PC-3 (cell line): ENCODE measurements around the gene FRMPD1. TPM values are rescaled to one million over a fixed set of nuclear protein-coding genes. Genes with fewer than 3 reads are reported as not detected.

Experiments used
- ATAC-seq: fragments of 200-7000 bp; cut with Tn5 transposase; 2 replicates; pipeline ENCODE4 v1.9.1; 2020; ENCODE audit warnings: mild to moderate bottlenecking, moderate library complexity
- BruUV-seq: library from RNA; stranded (reverse); fragments of 400-500 nt; replicated peaks from 2 replicates; lab custom pipeline; 2021; lab: Mats Ljungman, UMichigan
- CTCF ChIA-PET: fragments of 300-600 bp; sonication (Branson Sonifier 250); formaldehyde crosslinking; loops from one replicate; lab custom pipeline; 2022; ENCODE audit warnings: antibody characterized with exemption; lab: Charles Lee
- POLR2A ChIA-PET: fragments of 300-600 bp; sonication (Branson Sonifier 250); formaldehyde crosslinking; loops from one replicate; lab custom pipeline; 2022; ENCODE audit warnings: antibody characterized with exemption; ENCODE audit not compliant: unreplicated experiment; lab: Charles Lee
- DNase-seq: peaks from one replicate; pipeline ENCODE4 v3.0.0-alpha.2; 2015
- H2AFZ ChIP-seq: fragments of 300-600 bp; sonication (generic); 2 replicates; pipeline ENCODE4 v1.6.0; 2016; ENCODE audit warnings: antibody characterized with exemption, low read length
- H3F3A ChIP-seq: fragments of 300-600 bp; sonication (generic); one replicate; pipeline ENCODE4 v1.6.0; 2017; ENCODE audit warnings: antibody characterized with exemption, low read length, control low read depth, mild to moderate bottlenecking; ENCODE audit not compliant: unreplicated experiment
- H3K27ac ChIP-seq: fragments of 300-600 bp; sonication (generic); 2 replicates; pipeline ENCODE4 v1.5.1; 2016; ENCODE audit warnings: mild to moderate bottlenecking, low read length
- H3K27me3 ChIP-seq: fragments of 300-600 bp; sonication (generic); 2 replicates; pipeline ENCODE4 v1.6.1; 2016; ENCODE audit warnings: low read length, mixed read lengths
- H3K36me3 ChIP-seq: fragments of 300-600 bp; sonication (generic); 2 replicates; pipeline ENCODE4 v1.6.1; 2016; ENCODE audit warnings: low read depth, mixed run types, low read length, mixed read lengths
- H3K4me1 ChIP-seq: fragments of 300-600 bp; sonication (generic); 2 replicates; pipeline ENCODE4 v1.5.1; 2016; ENCODE audit warnings: low read length; ENCODE audit not compliant: insufficient read depth
- H3K4me2 ChIP-seq: fragments of 300-600 bp; sonication (generic); 2 replicates; pipeline ENCODE4 v1.6.0; 2016; ENCODE audit warnings: low read length
- H3K4me3 ChIP-seq: fragments of 300-600 bp; sonication (generic); 2 replicates; pipeline ENCODE4 v1.5.1; 2016; ENCODE audit warnings: mild to moderate bottlenecking, low read length, mixed read lengths
- H3K79me2 ChIP-seq: fragments of 300-600 bp; sonication (generic); 2 replicates; pipeline ENCODE4 v1.6.1; 2017; ENCODE audit warnings: low read length, mixed read lengths
- H3K9ac ChIP-seq: fragments of 300-600 bp; sonication (generic); 2 replicates; pipeline ENCODE4 v1.6.0; 2016; ENCODE audit warnings: mild to moderate bottlenecking, low read length
- H3K9me2 ChIP-seq: fragments of 300-600 bp; sonication (generic); replicated peaks from 2 replicates; pipeline ENCODE4 v1.6.1; 2016; ENCODE audit warnings: mixed run types, low read length, mixed read lengths
- H3K9me3 ChIP-seq: fragments of 300-600 bp; sonication (generic); 2 replicates; pipeline ENCODE4 v1.6.1; 2016; ENCODE audit warnings: low read length, mixed read lengths
- H4K20me1 ChIP-seq: fragments of 300-600 bp; sonication (generic); 2 replicates; pipeline ENCODE4 v1.6.1; 2016; ENCODE audit warnings: low read length, mixed read lengths
- EZH2 ChIP-seq: fragments of 300-600 bp; sonication (generic); IDR thresholded peaks from one replicate; pipeline ENCODE4 v1.6.1; 2017; ENCODE audit warnings: antibody characterized with exemption, mild to moderate bottlenecking, low read length; ENCODE audit not compliant: unreplicated experiment
- EZH2phosphoT487 ChIP-seq: fragments of 300-600 bp; sonication (generic); IDR thresholded peaks from 2 replicates; pipeline ENCODE4 v1.6.1; 2018; ENCODE audit warnings: mild to moderate bottlenecking, antibody characterized with exemption, low read length, borderline replicate concordance
- intact Hi-C: fragments of 100-400 bp; cut with micrococcal nuclease; formaldehyde crosslinking; loops from 2 replicates; pipeline ENCODE4 v1.9.0; 2023
- total RNA-seq: library from RNA; depleted of rRNA; stranded (reverse); fragments of >200 nt; gene quantifications from 2 replicates; pipeline ENCODE4 v1.2.3, GENCODE V29; 2014
- TF ChIP-seq, protein P1 (sequence below): fragments of 300-600 bp; sonication (generic); conservative IDR thresholded peaks from 2 replicates; pipeline ENCODE4 v1.5.1; 2017; ENCODE audit warnings: antibody characterized with exemption, low read depth, mild to moderate bottlenecking, low read length

Gene FRMPD1
- total RNA-seq, 1 experiment from 2014 or later = not detected

GRCh38 chr9:37732086-37732741 lies 81.5 kb downstream of the FRMPD1 start:
- Histone ChIP-seq H2AFZ (no peak overlapping the region), H3K4me2 (no peak overlapping the region), H3K27ac (no peak overlapping the region), H3K27me3 (no peaks in the 10 kb centered on the region), H3K9ac (no peak overlapping the region), H3K9me3 (no peaks in the 10 kb centered on the region), H3K79me2 (no peaks in the 10 kb centered on the region), H3K9me2 (no peaks in the 10 kb centered on the region), H3K4me3 (no peak overlapping the region), H3K36me3 (no peaks in the 10 kb centered on the region), H3F3A (no peaks in the 10 kb centered on the region), H4K20me1 (no peaks in the 10 kb centered on the region), H3K4me1 (peaks cover 11% of the 10 kb centered on the region; the same call in 1 of the 2 replicates)
- CTCF ChIA-PET = no interaction called here
- ATAC-seq (no peak), DNase-seq (no peak)
- no TSS peak for BruUV-seq
- intact Hi-C loops = no loop called here
- POLR2A ChIA-PET = no interaction called here
- TF ChIP-seq EZH2phosphoT487 (no peak), EZH2 (no peak)
- TF ChIP-seq, protein P1, sequence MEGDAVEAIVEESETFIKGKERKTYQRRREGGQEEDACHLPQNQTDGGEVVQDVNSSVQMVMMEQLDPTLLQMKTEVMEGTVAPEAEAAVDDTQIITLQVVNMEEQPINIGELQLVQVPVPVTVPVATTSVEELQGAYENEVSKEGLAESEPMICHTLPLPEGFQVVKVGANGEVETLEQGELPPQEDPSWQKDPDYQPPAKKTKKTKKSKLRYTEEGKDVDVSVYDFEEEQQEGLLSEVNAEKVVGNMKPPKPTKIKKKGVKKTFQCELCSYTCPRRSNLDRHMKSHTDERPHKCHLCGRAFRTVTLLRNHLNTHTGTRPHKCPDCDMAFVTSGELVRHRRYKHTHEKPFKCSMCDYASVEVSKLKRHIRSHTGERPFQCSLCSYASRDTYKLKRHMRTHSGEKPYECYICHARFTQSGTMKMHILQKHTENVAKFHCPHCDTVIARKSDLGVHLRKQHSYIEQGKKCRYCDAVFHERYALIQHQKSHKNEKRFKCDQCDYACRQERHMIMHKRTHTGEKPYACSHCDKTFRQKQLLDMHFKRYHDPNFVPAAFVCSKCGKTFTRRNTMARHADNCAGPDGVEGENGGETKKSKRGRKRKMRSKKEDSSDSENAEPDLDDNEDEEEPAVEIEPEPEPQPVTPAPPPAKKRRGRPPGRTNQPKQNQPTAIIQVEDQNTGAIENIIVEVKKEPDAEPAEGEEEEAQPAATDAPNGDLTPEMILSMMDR = no peak

DNA sequence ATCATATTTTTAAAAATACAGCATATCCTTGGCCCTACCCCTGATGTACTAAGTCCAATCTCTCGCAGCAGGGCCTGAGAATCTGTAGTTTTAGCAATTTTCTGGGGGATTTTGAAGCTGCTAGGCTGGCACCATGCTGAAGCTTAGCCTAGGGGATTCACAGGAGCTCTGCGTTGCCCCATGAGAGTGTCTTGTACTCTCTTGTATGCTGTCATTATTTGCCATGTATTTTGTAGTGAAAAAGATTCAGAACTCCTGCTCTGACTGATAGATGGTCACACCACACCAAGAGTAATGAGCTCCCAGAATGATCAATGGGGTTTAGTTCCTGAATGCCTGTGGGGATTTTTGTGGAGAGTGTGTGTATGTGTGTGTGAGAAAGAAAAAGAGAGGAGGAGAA lies 82.2 kb downstream of the FRMPD1 start:
- Histone ChIP-seq H3K79me2 (no peaks in the 10 kb centered on the region), H3K9me3 (no peaks in the 10 kb centered on the region), H2AFZ (no peak overlapping the region), H3K4me1 (peaks cover 11% of the 10 kb centered on the region; the same call in 1 of the 2 replicates), H3K27ac (no peak overlapping the region), H3K4me3 (no peak overlapping the region), H4K20me1 (no peaks in the 10 kb centered on the region), H3K27me3 (no peaks in the 10 kb centered on the region), H3K36me3 (no peaks in the 10 kb centered on the region), H3F3A (no peaks in the 10 kb centered on the region), H3K4me2 (no peak overlapping the region), H3K9me2 (no peaks in the 10 kb centered on the region), H3K9ac (no peak overlapping the region)
- CTCF ChIA-PET = no interaction called here
- BruUV-seq = no TSS peak
- POLR2A ChIA-PET = no interaction called here
- intact Hi-C loops = no loop called here
- TF ChIP-seq, protein P1 = no peak
- TF ChIP-seq EZH2phosphoT487 (no peak), EZH2 (no peak)
- DNase-seq (no peak), ATAC-seq (no peak)

- H3K4me1 ChIP-seq = no peaks in the 10 kb centered on the region
- intact Hi-C loops = no loop called here
- no peaks in the 10 kb centered on the region for H3K9me3 ChIP-seq
- H3K4me2 ChIP-seq = no peak overlapping the region
- DNase-seq (no peak), ATAC-seq (no peak)
- H3K27ac ChIP-seq = no peak overlapping the region
- no peaks in the 10 kb centered on the region for H3K9me2 ChIP-seq
- H3K4me3 ChIP-seq = no peak overlapping the region
- no peaks in the 10 kb centered on the region for H3K36me3 ChIP-seq
- TF ChIP-seq EZH2 (no peak), EZH2phosphoT487 (no peak)
- TF ChIP-seq, protein P1 = no peak
- ChIA-PET CTCF (no interaction called here), POLR2A (no interaction called here)
- H4K20me1 ChIP-seq = no peaks in the 10 kb centered on the region
- no peak overlapping the region for H3K9ac ChIP-seq
- H3F3A ChIP-seq = no peaks in the 10 kb centered on the region
- no peaks in the 10 kb centered on the region for H3K27me3 ChIP-seq
- no TSS peak for BruUV-seq
- no peaks in the 10 kb centered on the region for H3K79me2 ChIP-seq
- H2AFZ ChIP-seq = no peak overlapping the region
Measured at GRCh38 chr9:37739222-37739621, 88.5 kb downstream of the FRMPD1 start.
